Stomach (tissue), 9 donors: ENCODE results near the gene DMXL1. TPM values are rescaled to one million over a fixed set of nuclear protein-coding genes. Genes with fewer than 3 reads are reported as not detected.

Experiments used
- DNase-seq, 2 donors: peaks; one replicate each; pipeline versions ENCODE4 v3.0.0 to v3.0.0-alpha.2; 2013 to 2019
- H3K27ac ChIP-seq, 5 donors: fragments of 200-600 bp in 4 of 5; sonication (generic) in 4 of 5; one replicate each; pipeline ENCODE4 v1.5.1; 2013 to 2019; ENCODE audit warnings: mild to moderate bottlenecking in 1 of 5, moderate library complexity in 1 of 5
- H3K27me3 ChIP-seq, 3 donors: fragments of 200-600 bp; sonication (generic); one replicate each; pipeline ENCODE4 v1.5.1; 2017 to 2019; ENCODE audit warnings: mixed run types in 1 of 3
- H3K36me3 ChIP-seq, 4 donors: fragments of 200-600 bp; sonication (generic); 1 replicate in 3 of 4; 2 replicates in 1 of 4; pipeline ENCODE4 v1.5.1; 2016 to 2019
- H3K4me1 ChIP-seq, 4 donors: fragments of 200-600 bp; sonication (generic); one replicate each; pipeline ENCODE4 v1.5.1; 2016 to 2019
- H3K4me3 ChIP-seq, 4 donors: fragments of 200-600 bp; sonication (generic) in 3 of 4; one replicate each; pipeline ENCODE4 v1.5.1; 2016 to 2019; ENCODE audit warnings: mild to moderate bottlenecking in 1 of 4
- H3K9me3 ChIP-seq, 4 donors: fragments of 200-600 bp; sonication (generic); one replicate each; pipeline ENCODE4 v1.5.1; 2016 to 2019
- EP300 ChIP-seq: sonication (generic); formaldehyde crosslinking; IDR thresholded peaks from one replicate; pipeline ENCODE4 v1.6.1; 2017; ENCODE audit warnings: antibody characterized with exemption
- POLR2A ChIP-seq, 4 donors: fragments of 450-650 bp; IDR thresholded peaks; one replicate each; pipeline ENCODE4 v1.6.1; 2016; ENCODE audit warnings: antibody characterized with exemption in 4 of 4, control low read depth in 2 of 4, mild to moderate bottlenecking in 1 of 4, moderate library complexity in 1 of 4
- POLR2AphosphoS5 ChIP-seq, 3 donors: sonication (generic); formaldehyde crosslinking; IDR thresholded peaks; one replicate each; pipeline ENCODE4 v1.6.1; 2016; ENCODE audit warnings: antibody characterized with exemption in 3 of 3
- WGBS, 5 donors: extraction: QIAGEN DNeasy Blood & Tissue Kit in 3 of 5; methylation state at CpG; one replicate each; pipeline versions ENCODE4 v1.1.5 to v1.1.7; 2013 to 2018; 5-methylcytosine and 5-hydroxymethylcytosine counted together
- intact Hi-C: fragments of 100-400 bp; cut with DNase I; formaldehyde crosslinking; loops from one replicate; pipeline ENCODE4 v1.15.1; 2023; ENCODE audit warnings: low total_unique reads
- polyA plus RNA-seq, 3 donors: library from polyadenylated mRNA; stranded (reverse); fragments of 200-250 nt; gene quantifications; one replicate each; pipeline ENCODE4 v1.2.3, GENCODE V29; 2013
- total RNA-seq, 5 donors: library from RNA; depleted of rRNA; stranded (reverse); fragments of >200 nt; gene quantifications; one replicate each; pipeline versions ENCODE4 v1.1.0 to v1.2.3, GENCODE V29; 2014 to 2016
- TF ChIP-seq, protein P1 (sequence below), 7 experiments: fragments of 450-650 bp in 4 of 7; fragments of 200-600 bp in 3 of 7; sonication (generic) in 3 of 7; IDR thresholded peaks; one replicate each; pipeline ENCODE4 v1.5.1; 2016 to 2019; ENCODE audit warnings: antibody characterized with exemption in 7 of 7, control low read depth in 2 of 7, mild to moderate bottlenecking in 1 of 7
- donor health status: healthy with polysubstance abuse.
- donor health status: Bipolar disorder and iron deficiency.
- donor health status: healthy.

DMXL1 gene
- total and polyA plus RNA-seq, 8 donors, result 6.0 to 164 (median 86.0) TPM

DNA sequence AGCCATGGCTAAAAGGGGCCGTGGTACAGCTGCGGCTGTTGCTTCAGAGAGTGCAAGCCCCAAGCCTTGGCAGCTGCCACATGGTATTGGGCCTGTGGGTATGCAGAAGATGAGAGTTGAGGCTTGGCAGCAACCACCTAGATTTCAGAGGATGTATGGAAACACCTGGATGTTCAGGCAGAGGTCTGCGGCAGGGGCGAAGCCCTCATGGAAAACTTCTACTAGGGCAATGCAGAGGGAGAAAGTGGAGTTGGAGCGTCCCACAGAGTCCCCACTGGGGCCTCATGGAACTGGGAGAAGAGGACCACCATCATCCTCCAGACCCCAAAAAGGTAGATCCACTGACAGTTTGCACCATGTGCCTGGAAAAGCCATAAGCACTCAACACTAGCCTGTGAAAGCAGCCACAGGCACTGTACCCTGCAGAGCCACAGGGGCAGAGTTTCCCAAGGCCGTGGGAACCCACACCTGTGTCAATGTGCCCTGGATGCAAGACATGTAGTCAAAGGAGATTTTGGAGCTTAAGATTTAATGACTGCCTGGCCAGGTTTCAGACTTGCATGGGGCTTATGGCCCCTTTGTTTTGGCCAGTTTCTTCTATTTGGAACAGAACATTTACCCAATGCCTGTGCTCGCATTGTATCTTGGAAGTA is 65.9 kb downstream of the DMXL1 start:
- TF ChIP-seq, protein P1, sequence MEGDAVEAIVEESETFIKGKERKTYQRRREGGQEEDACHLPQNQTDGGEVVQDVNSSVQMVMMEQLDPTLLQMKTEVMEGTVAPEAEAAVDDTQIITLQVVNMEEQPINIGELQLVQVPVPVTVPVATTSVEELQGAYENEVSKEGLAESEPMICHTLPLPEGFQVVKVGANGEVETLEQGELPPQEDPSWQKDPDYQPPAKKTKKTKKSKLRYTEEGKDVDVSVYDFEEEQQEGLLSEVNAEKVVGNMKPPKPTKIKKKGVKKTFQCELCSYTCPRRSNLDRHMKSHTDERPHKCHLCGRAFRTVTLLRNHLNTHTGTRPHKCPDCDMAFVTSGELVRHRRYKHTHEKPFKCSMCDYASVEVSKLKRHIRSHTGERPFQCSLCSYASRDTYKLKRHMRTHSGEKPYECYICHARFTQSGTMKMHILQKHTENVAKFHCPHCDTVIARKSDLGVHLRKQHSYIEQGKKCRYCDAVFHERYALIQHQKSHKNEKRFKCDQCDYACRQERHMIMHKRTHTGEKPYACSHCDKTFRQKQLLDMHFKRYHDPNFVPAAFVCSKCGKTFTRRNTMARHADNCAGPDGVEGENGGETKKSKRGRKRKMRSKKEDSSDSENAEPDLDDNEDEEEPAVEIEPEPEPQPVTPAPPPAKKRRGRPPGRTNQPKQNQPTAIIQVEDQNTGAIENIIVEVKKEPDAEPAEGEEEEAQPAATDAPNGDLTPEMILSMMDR (IDR thresholded peaks at IDR 0.05), result no peak
- Histone ChIP-seq H3K9me3 (peaks cover 0 to 19% (median 4%) of the 10 kb centered on the region in 4 donors), H3K27ac (no peak overlapping the region), H3K36me3 (peaks cover 10 to 70% (median 66%) of the 10 kb centered on the region in 4 donors), H3K27me3 (no peaks in the 10 kb centered on the region), H3K4me1 (no peaks in the 10 kb centered on the region), H3K4me3 (no peak overlapping the region)
- 94 to 99% (median 97%) methylated on average over 7 of the region's 7 CpGs for WGBS, 5 donors
- intact Hi-C loops, result no loop called here
- DNase-seq, result no peak

DNA sequence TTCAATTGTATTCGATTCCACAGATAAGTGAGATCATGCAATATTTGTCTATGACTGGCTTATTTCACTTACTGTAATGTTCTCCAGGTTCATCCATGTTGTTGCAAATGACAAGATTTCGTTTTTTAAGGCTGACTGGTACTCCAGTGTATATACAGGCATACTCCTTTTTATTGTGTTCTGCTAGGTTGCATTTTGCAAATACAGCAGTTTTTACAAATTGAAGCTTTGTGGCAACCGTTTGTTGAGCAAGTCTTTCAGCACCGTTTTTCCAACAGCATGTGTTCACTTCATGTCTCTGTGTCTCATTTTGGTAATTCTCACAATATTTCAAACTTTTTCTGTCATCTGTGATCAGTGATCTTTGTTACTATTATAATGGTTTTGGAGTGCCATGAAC is 82.7 kb downstream of the DMXL1 start:
- 89 to 94% (median 92%) methylated on average over 4 of the region's 4 CpGs for whole genome bisulfite sequencing, 5 donors
- intact Hi-C loops, result no loop called here

DNA sequence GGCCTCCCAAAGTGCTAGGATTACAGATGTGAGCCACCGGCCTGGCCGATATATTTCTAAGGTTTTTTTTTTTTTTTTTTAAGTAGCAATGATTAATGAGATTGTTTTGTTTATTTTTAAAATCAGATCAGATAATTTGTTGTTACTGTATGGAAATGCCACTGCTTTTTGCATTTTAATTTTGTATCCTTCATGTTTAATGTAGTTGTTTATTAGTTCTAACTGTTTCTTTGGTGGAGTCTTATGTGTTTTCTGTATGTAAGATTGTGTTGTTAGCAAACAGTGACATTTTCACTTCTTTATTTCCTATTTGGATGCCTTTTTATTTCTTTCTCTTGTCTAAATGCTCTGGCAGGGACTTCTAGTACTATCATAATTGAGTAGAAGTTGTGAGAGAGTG is 87.3 kb downstream of the DMXL1 start:
- intact Hi-C loops, result no loop called here
- DNase-seq, result no peak
- Histone ChIP-seq H3K9me3 (no peaks in the 10 kb centered on the region), H3K27ac (no peak overlapping the region), H3K4me3 (no peak overlapping the region), H3K36me3 (peaks cover 0 to 57% (median 21%) of the 10 kb centered on the region in 4 donors), H3K4me1 (peaks cover 0 to 8% (median 4%) of the 10 kb centered on the region in 4 donors), H3K27me3 (no peaks in the 10 kb centered on the region)
- no peak for TF ChIP-seq EP300
- TF ChIP-seq POLR2A (IDR thresholded peaks at IDR 0.05), result no peak
- WGBS, 5 donors, result 91 to 100% (median 99%) methylated on average over 2 of the region's 2 CpGs

More for the DNA sequence above, 82.7 kb downstream of the DMXL1 start:
- Histone ChIP-seq H3K4me3 (no peak overlapping the region), H3K36me3 (peaks cover 4 to 75% (median 54%) of the 10 kb centered on the region in 4 donors), H3K4me1 (no peaks in the 10 kb centered on the region), H3K27me3 (no peaks in the 10 kb centered on the region), H3K27ac (no peak overlapping the region), H3K9me3 (no peaks in the 10 kb centered on the region)
- TF ChIP-seq EP300, result no peak
- TF ChIP-seq, protein P1 (IDR thresholded peaks at IDR 0.05), result no peak
- no peak for TF ChIP-seq POLR2A (IDR thresholded peaks at IDR 0.05)
- DNase-seq, result no peak

DNA sequence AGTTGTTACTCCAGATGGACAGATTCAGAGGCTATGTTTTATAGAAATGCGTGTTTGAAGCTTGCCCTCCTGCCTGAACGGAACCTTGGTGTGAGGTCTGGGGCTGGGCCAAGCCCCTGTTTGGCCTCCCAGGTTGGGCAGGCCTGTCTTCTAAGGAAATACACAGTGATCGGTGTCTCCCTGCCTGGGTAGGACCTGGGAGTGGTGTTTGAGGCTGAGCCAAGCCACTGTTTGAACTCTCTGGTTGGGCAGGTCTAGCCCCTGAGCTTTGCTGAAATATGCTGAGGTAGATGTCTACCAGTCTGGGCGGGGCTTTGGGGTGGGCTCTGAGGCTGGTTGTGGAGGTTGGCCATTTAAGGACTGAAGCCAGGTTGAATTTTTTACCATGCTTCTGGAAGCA is 90.5 kb downstream of the DMXL1 start:
- no peaks in the 10 kb centered on the region for H3K9me3 ChIP-seq
- no peak for TF ChIP-seq POLR2AphosphoS5 (IDR thresholded peaks at IDR 0.05)
- no peak for TF ChIP-seq EP300
- TF ChIP-seq POLR2A (IDR thresholded peaks at IDR 0.05), result no peak
- TF ChIP-seq, protein P1 (IDR thresholded peaks at IDR 0.05), result no peak
- 36 to 83% (median 65%) methylated on average over 2 to 4 of the region's 4 CpGs for WGBS, 5 donors
- no peak overlapping the region for H3K4me3 ChIP-seq
- peak in 1 of 2 donors; percentile 34 for DNase-seq
- H3K27ac ChIP-seq, result no peak overlapping the region
- H3K36me3 ChIP-seq, result peaks cover 6 to 53% (median 17%) of the 10 kb centered on the region in 4 donors
- H3K4me1 ChIP-seq, result peaks cover 0 to 8% (median 4%) of the 10 kb centered on the region in 4 donors
- no peaks in the 10 kb centered on the region for H3K27me3 ChIP-seq
- intact Hi-C loops, result no loop called here

DNA sequence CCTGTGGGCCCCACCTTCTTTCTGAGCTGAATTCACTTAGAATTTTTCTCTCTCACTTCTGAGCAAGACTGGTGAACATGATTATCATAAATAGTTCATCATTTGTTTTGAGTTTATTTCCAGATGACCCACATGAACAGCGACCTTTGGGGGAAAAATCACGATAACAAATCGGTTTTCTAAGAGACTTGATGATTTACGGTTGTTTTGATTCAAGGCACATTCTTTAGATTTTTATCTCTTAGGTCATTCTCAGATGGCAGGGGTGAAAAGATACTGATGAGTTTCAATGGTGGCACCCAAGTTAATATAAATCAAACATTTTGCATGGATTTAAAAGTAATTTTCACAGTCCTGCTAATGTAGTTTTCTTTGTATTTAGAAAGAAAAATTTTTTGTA is 95.1 kb downstream of the DMXL1 start:
- no peak for DNase-seq
- H3K27me3 ChIP-seq, result no peaks in the 10 kb centered on the region
- intact Hi-C loops, result no loop called here
- H3K4me3 ChIP-seq, result no peak overlapping the region
- no peaks in the 10 kb centered on the region for H3K9me3 ChIP-seq
- peaks cover 0 to 20% (median 4%) of the 10 kb centered on the region in 4 donors for H3K4me1 ChIP-seq
- H3K36me3 ChIP-seq, result peaks cover 6 to 28% (median 22%) of the 10 kb centered on the region in 4 donors
- TF ChIP-seq, protein P1 (IDR thresholded peaks at IDR 0.05), result no peak
- TF ChIP-seq EP300, result no peak
- no peak for TF ChIP-seq POLR2AphosphoS5 (IDR thresholded peaks at IDR 0.05)
- no peak for TF ChIP-seq POLR2A (IDR thresholded peaks at IDR 0.05)
- H3K27ac ChIP-seq, result no peak overlapping the region
- 68 to 90% (median 71%) methylated on average over 4 of the region's 4 CpGs for WGBS, 5 donors
